ENCODE data around the gene ARID1B. TPM values are rescaled to one million over a fixed set of nuclear protein-coding genes. Genes with fewer than 3 reads are reported as not detected.

ARID1B gene
- total RNA-seq, 2 experiments from 2014 or later: 42.5 to 43.2 TPM

- no peaks in the 10 kb centered on the region for H3K27me3 Mint-ChIP-seq (ENCODE audit: low read depth)
- no peak overlapping the region for H3K4me3 Mint-ChIP-seq
- CTCF ChIA-PET: no interaction called here
- intact Hi-C loops (cut with micrococcal nuclease): no loop called here
- no peaks in the 10 kb centered on the region for H3K4me1 Mint-ChIP-seq (ENCODE audit: low read depth)
- no peak for DNase-seq
- peaks cover 1% of the 10 kb centered on the region for H3K9me3 Mint-ChIP-seq
- no peak overlapping the region for H3K27ac Mint-ChIP-seq
- H3K36me3 Mint-ChIP-seq (ENCODE audit: low read depth): no peaks in the 10 kb centered on the region
Measured at GRCh38 chr6:157251586-157252247, 474.5 kb downstream of the ARID1B start.

- H3K27ac Mint-ChIP-seq: no peak overlapping the region
- CTCF ChIA-PET: interaction anchor here (0.9 kb wide), 2 partner anchors 9 to 62 kb away, joined by 3 read pairs; no protein-coding TSS in a partner anchor
- no peak for DNase-seq
- peaks cover 1% of the 10 kb centered on the region for H3K9me3 Mint-ChIP-seq
- no peaks in the 10 kb centered on the region for H3K27me3 Mint-ChIP-seq (ENCODE audit: low read depth)
- intact Hi-C loops (cut with micrococcal nuclease): no loop called here
- no peak overlapping the region for H3K4me3 Mint-ChIP-seq
- H3K4me1 Mint-ChIP-seq (ENCODE audit: low read depth): no peaks in the 10 kb centered on the region
- H3K36me3 Mint-ChIP-seq (ENCODE audit: low read depth): no peaks in the 10 kb centered on the region
Measured at GRCh38 chr6:157253017-157253416, 475.8 kb downstream of the ARID1B start.

GRCh38 chr6:157253699-157254098, 476.5 kb downstream of the ARID1B start:
- intact Hi-C loops (cut with micrococcal nuclease): no loop called here
- Mint-ChIP-seq H3K4me3 (no peak overlapping the region), H3K27ac (no peak overlapping the region), H3K9me3 (no peaks in the 10 kb centered on the region), H3K4me1 (ENCODE audit: low read depth) (no peaks in the 10 kb centered on the region), H3K36me3 (ENCODE audit: low read depth) (no peaks in the 10 kb centered on the region), H3K27me3 (ENCODE audit: low read depth) (no peaks in the 10 kb centered on the region)
- CTCF ChIA-PET: interaction anchor here (0.9 kb wide), 2 partner anchors 10 to 61 kb away, joined by 3 read pairs; no protein-coding TSS in a partner anchor
- DNase-seq: no peak

GRCh38 chr6:157254538-157254937, 477.4 kb downstream of the ARID1B start:
- H3K4me3 Mint-ChIP-seq: no peak overlapping the region
- intact Hi-C loops (cut with micrococcal nuclease): no loop called here
- no peaks in the 10 kb centered on the region for H3K36me3 Mint-ChIP-seq (ENCODE audit: low read depth)
- no peak overlapping the region for H3K27ac Mint-ChIP-seq
- H3K9me3 Mint-ChIP-seq: no peaks in the 10 kb centered on the region
- no peak for DNase-seq
- CTCF ChIA-PET: no interaction called here
- H3K27me3 Mint-ChIP-seq (ENCODE audit: low read depth): no peaks in the 10 kb centered on the region
- peaks cover 3% of the 10 kb centered on the region for H3K4me1 Mint-ChIP-seq (ENCODE audit: low read depth)

- no peak for DNase-seq
- no peaks in the 10 kb centered on the region for H3K27me3 Mint-ChIP-seq (ENCODE audit: low read depth)
- H3K9me3 Mint-ChIP-seq: no peaks in the 10 kb centered on the region
- CTCF ChIA-PET: no interaction called here
- no peaks in the 10 kb centered on the region for H3K36me3 Mint-ChIP-seq (ENCODE audit: low read depth)
- no peak overlapping the region for H3K4me3 Mint-ChIP-seq
- intact Hi-C loops (cut with micrococcal nuclease): no loop called here
- H3K27ac Mint-ChIP-seq: no peak overlapping the region
- peaks cover 3% of the 10 kb centered on the region for H3K4me1 Mint-ChIP-seq (ENCODE audit: low read depth)
Measured at GRCh38 chr6:157255079-157255478, 477.9 kb downstream of the ARID1B start.

- Mint-ChIP-seq H3K27me3 (ENCODE audit: low read depth) (no peaks in the 10 kb centered on the region), H3K4me1 (ENCODE audit: low read depth) (peaks cover 3% of the 10 kb centered on the region), H3K27ac (no peak overlapping the region), H3K4me3 (no peak overlapping the region), H3K36me3 (ENCODE audit: low read depth) (no peaks in the 10 kb centered on the region), H3K9me3 (no peaks in the 10 kb centered on the region)
- DNase-seq: no peak
- CTCF ChIA-PET: no interaction called here
- intact Hi-C loops (cut with micrococcal nuclease): no loop called here
Measured at GRCh38 chr6:157258878-157259277, 481.7 kb downstream of the ARID1B start.

GRCh38 chr6:157259443-157259842, 482.3 kb downstream of the ARID1B start:
- Mint-ChIP-seq H3K4me1 (ENCODE audit: low read depth) (peaks cover 3% of the 10 kb centered on the region), H3K27me3 (ENCODE audit: low read depth) (no peaks in the 10 kb centered on the region), H3K4me3 (no peak overlapping the region), H3K9me3 (no peaks in the 10 kb centered on the region), H3K27ac (no peak overlapping the region), H3K36me3 (ENCODE audit: low read depth) (no peaks in the 10 kb centered on the region)
- CTCF ChIA-PET: no interaction called here
- no peak for DNase-seq
- intact Hi-C loops (cut with micrococcal nuclease): no loop called here

Small RNAs within 50 kb of the gene (microRNA-seq; reads per million reads assigned to microRNA genes)
- not detected for gene MIR4466 (ENCODE audit: borderline microRNAs expressed, borderline replicate concordance)

Data from activated naive CD4-positive, alpha-beta T cell treated with anti-CD3 and anti-CD28 coated beads for 36 hours (primary cell).